Measurements from ENCODE around the gene ZSCAN21.
"Not testable (repeated sequence)": the region's sequence is repeated elsewhere in the genome, so short reads cannot be mapped to it uniquely, and the experiment has no call there.

Gene ZSCAN21

DNA sequence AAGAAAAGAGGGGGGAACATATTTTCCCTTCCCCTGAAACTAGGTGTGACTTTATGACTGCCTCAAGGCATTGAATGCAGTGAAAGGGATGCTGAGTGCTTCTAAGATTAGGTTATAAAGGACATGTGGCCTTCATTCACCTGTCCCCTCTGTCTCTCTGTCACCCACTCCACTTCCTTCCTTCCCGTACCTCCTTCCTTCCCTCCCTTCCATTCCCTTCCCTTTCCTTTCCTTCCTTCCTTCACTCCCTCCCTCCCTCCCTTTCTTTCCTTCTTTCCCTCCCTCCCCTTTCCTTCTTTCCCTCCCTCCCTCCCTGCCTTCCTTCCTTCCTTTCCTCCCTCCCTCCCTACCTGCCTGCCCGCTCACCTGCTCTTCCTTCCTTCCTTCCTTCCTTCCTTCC is 38.7 kb upstream of the ZSCAN21 start:
- peaks cover 10% of the 10 kb centered on the region for H3K27me3 Mint-ChIP-seq (ENCODE audit: low read depth)
- no peaks in the 10 kb centered on the region for H3K4me1 Mint-ChIP-seq
- no peaks in the 10 kb centered on the region for H3K36me3 Mint-ChIP-seq (ENCODE audit: low read depth)
- no peaks in the 10 kb centered on the region for H3K9me3 Mint-ChIP-seq
- no peak overlapping the region for H3K27ac Mint-ChIP-seq
- H3K4me3 Mint-ChIP-seq = no peak overlapping the region
- no peak for TF ChIP-seq CTCF (IDR thresholded peaks at IDR 0.05; ENCODE audit: unreplicated experiment in 3 of 3)

DNA sequence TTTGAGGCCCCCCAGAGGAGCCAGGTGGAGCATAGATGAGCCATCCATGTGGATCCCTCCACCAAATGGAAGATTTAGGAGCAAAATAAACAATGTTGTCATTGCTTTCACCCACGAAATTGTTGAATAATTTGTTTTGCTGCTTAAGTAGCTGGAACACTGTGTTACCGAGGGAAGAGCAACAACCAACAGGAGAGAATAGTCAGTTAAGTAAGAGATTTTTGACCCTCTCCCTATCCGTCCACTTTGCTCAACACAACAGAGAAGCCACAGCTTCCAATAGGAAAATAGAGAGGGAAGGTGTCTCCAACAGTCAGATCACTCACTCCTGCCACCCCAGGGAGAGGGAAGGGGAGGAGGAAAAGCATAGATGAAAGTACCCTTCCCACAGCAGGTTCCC is 38.1 kb upstream of the ZSCAN21 start:
- Mint-ChIP-seq H3K4me1 (peaks cover 5% of the 10 kb centered on the region), H3K4me3 (peak overlapping the region in 1 of 3 experiments; percentile 23), H3K27ac (no peak overlapping the region), H3K9me3 (no peaks in the 10 kb centered on the region), H3K27me3 (ENCODE audit: low read depth) (peaks cover 10% of the 10 kb centered on the region), H3K36me3 (ENCODE audit: low read depth) (no peaks in the 10 kb centered on the region)
- TF ChIP-seq CTCF (IDR thresholded peaks at IDR 0.05; ENCODE audit: unreplicated experiment in 3 of 3) = no peak

GRCh38 chr7:100012385-100013327 is 36.9 kb upstream of the ZSCAN21 start:
- not testable (repeated sequence) for H3K4me1 Mint-ChIP-seq; H3K36me3 Mint-ChIP-seq (ENCODE audit: low read depth); H3K27ac Mint-ChIP-seq; H3K9me3 Mint-ChIP-seq
- Mint-ChIP-seq H3K4me3 (peak overlapping the region in 1 of 3 experiments; percentile 42), H3K27me3 (ENCODE audit: low read depth) (peaks cover 10% of the 10 kb centered on the region)

- Mint-ChIP-seq H3K9me3 (no peaks in the 10 kb centered on the region), H3K4me3 (no peak overlapping the region), H3K36me3 (ENCODE audit: low read depth) (peaks cover 4% of the 10 kb centered on the region), H3K27ac (no peak overlapping the region), H3K27me3 (ENCODE audit: low read depth) (peaks cover 10% of the 10 kb centered on the region), H3K4me1 (peaks cover 14% of the 10 kb centered on the region)
- no peak for TF ChIP-seq CTCF (IDR thresholded peaks at IDR 0.05; ENCODE audit: unreplicated experiment in 3 of 3)
Observed at GRCh38 chr7:100013328-100013676, 36.3 kb upstream of the ZSCAN21 start.

GRCh38 chr7:100015232-100016214 is 34.1 kb upstream of the ZSCAN21 start, which contains the start of gene ZKSCAN1:
TSS of gene ZKSCAN1 (plus strand) at chr7:100015596. CDS start at chr7:100023507, 7,911 bp downstream.
- no peak for TF ChIP-seq CTCF (IDR thresholded peaks at IDR 0.05; ENCODE audit: unreplicated experiment in 3 of 3)
- Mint-ChIP-seq H3K36me3 (ENCODE audit: low read depth) (peaks cover 9% of the 10 kb centered on the region), H3K4me1 (peaks cover 14% of the 10 kb centered on the region), H3K4me3 (peak within 1 kb of the TSS; percentile 88 to 98 (median 96)), H3K27me3 (ENCODE audit: low read depth) (peaks cover 10% of the 10 kb centered on the region), H3K9me3 (no peaks in the 10 kb centered on the region), H3K27ac (peak within 1 kb of the TSS; percentile 95 to 97 (median 95))
